GM18526 (cell line): ENCODE data around the gene NKD2.

Experiments used
- POLR2A ChIP-seq: IDR thresholded peaks from 3 replicates; pipeline ENCODE4 v1.6.1; 2011; ENCODE audit not compliant: insufficient read length; ENCODE audit errors: extremely low read depth

NKD2 gene

GRCh38 chr5:1077491-1078020 is 69.0 kb downstream of the NKD2 start:
- no peak for TF ChIP-seq POLR2A

DNA sequence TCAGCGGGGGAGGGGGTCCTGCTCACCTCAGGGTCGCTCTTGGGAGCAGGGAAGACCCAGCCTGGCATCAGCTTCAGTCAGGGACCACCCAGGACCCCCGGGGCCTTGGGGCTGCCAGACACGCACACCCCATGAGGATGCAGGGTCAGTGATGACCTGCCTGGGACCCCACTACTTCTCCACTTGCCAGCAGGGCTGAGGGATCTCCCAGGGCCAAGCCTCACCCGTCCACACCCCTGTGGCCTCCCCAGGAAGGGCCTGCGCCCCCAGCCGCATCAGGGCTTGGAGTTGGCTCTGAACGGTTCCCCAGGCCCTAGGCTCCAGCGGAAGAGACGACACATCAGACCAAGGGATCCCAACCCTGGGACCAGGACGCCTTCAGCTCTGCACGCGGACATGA is 69.6 kb downstream of the NKD2 start:
- no peak for TF ChIP-seq POLR2A

DNA sequence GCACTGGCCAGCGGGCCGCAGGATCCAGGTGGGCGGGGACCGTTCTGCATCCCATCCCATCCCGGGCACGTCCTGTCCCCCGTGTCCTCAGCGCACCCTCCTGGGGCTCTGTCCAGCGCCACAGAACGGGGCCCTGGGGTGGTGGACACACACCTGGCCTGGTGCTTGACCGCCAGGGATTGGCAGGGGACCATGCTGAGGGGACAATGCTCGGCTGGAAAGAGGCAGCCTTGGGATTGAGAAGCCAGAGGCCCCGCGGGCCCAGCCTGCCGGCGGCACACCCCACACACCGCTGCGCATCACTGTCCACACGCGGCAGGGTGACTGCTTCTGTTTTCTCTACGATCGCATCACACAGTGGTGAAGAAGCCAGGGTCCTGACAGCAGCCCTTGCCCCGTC is 70.2 kb downstream of the NKD2 start:
- TF ChIP-seq POLR2A: no peak

GRCh38 chr5:1079486-1079885 is 70.9 kb downstream of the NKD2 start:
- TF ChIP-seq POLR2A: no peak

GRCh38 chr5:1079961-1080360 is 71.4 kb downstream of the NKD2 start:
- no peak for TF ChIP-seq POLR2A

GRCh38 chr5:1080432-1080831 is 71.8 kb downstream of the NKD2 start:
- no peak for TF ChIP-seq POLR2A

- TF ChIP-seq POLR2A: no peak
Measured at GRCh38 chr5:1081519-1081918, 72.9 kb downstream of the NKD2 start.

DNA sequence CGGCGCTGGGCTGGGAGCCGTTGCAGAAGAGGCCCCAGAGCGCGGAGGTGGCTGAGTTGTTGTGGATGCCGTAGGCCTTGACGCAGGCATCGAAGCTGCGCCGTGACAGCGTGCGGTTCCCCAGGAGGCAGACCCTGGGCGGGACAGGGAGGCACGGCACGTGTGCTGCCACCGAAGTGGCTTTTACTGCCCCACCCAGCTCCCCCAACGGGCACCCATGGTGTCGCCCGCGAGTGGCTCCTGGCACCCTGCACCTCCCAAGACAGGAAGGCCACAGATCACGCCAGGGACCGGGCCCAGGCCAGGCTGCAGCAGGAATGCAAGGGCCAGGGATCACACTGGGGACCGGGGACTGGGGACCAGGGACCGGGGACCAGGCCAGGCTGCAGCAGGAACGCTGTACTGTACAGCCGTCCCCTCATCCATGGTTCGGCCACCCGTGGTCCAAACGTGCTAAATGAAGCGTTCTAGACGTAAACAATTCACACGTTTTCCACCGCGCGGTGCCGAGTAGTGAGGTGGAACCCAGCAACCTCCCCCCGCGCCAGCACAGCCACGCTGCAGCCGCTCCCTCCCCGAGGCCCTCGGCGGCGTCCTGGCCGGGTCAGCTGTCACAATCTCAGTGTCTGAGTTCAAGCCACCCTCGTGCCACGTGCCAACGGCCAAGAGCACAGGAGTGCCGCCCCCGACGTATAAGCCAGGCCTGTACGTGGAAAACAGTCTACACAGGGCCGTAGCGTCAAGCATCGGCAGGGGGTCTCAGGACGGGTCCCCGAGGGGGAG is 75.4 kb downstream of the NKD2 start:
- no peak for TF ChIP-seq POLR2A

- TF ChIP-seq POLR2A: no peak
Measured at GRCh38 chr5:1085391-1085790, 76.8 kb downstream of the NKD2 start.

DNA sequence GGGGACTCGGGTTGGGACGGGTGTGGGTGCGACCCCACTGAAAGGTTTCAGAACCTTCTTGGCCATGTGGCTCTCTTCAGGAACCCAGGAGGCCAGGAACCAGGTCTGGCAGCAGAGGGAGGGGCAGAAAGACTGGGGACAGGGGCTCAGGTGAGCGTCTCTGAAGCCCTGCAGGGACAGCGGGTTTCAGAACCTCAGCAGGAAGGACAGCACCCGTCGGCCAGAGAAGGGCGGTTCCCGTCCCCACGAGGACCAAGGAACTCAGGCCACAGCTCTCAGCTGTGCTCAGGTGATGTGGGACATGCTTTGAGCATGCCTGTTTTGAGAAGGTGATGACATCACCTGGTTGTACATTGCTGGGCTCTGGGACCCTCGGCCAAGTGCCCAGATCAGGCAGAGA is 77.5 kb downstream of the NKD2 start:
- TF ChIP-seq POLR2A: no peak

- TF ChIP-seq POLR2A: no peak
Measured at GRCh38 chr5:1086871-1087270, 78.3 kb downstream of the NKD2 start.

DNA sequence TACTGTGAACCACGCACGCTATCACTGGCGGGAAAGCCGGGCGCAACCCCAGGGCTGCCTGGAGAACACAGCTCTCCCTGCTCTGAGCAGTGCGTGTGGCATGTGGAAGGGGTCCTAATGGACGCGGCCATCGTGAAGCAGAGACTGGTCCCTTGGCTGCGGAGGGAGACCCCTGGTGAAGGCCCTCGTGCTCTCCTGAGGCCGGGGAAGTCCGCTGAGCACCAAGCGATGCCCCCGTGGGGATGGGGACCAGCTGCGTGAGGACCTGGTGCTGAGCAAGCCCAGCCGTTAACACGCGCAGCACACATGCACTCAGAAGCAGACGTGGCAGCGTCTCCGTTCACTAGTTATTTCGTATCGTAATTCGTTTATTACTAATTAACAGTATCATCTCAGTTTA is 78.8 kb downstream of the NKD2 start:
- no peak for TF ChIP-seq POLR2A

DNA sequence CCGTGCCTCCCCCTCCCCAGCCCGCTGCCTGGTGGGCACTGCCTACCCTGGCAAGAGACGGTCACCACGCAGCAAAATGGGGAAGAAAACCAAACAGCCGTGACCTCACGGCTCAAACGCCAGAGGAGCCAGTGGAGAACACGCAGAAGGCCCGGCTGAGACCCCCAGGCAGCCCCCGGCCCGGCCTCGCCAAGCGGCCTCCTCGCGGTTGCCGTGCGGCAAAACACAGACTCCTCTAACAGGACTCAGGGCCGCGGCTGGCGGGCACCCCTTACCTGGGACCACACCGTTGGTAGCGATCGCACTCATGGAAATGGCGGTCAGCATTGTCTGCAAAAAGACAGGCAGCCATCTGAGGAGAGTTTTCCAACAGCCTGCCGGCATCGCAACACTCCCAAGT is 79.4 kb downstream of the NKD2 start:
- no peak for TF ChIP-seq POLR2A
